NCI-H446 treated with DMSO at 0.1 percent for 48 hours (cell line): ENCODE results near the gene SHLD2.
"Not testable (repeated sequence)": the region's sequence is repeated elsewhere in the genome, so short reads cannot be mapped to it uniquely, and the experiment has no call there.

ENCODE experiments used
- DNase-seq: peaks from one replicate; lab custom pipeline; 2025; lab: John Stamatoyannopoulos, UW

The SHLD2 gene

GRCh38 chr10:87085537-87085936 lies 9.5 kb upstream of the SHLD2 start:
- DNase-seq, result no peak

GRCh38 chr10:87089746-87090145 lies 5.3 kb upstream of the SHLD2 start:
- no peak for DNase-seq

GRCh38 chr10:87090779-87091178 lies 4.2 kb upstream of the SHLD2 start:
- no peak for DNase-seq

GRCh38 chr10:87092376-87092860 lies 2.6 kb upstream of the SHLD2 start:
- DNase-seq, result no peak

GRCh38 chr10:87092861-87093631 lies 2.0 kb upstream of the SHLD2 start:
- no peak for DNase-seq

GRCh38 chr10:87093632-87094372 lies 1.2 kb upstream of the SHLD2 start:
- no peak for DNase-seq

GRCh38 chr10:87095236-87095945 lies 385 bp downstream of the SHLD2 start:
- DNase-seq, result peak; percentile 27

- no peak for DNase-seq
Measured at GRCh38 chr10:87101996-87102395, 7.0 kb downstream of the SHLD2 start.

GRCh38 chr10:87104727-87105126 lies 9.7 kb downstream of the SHLD2 start:
- not testable (repeated sequence) for DNase-seq

GRCh38 chr10:87105446-87106124 lies 10.6 kb downstream of the SHLD2 start:
- DNase-seq, result no peak

GRCh38 chr10:87118122-87118521 lies 23.1 kb downstream of the SHLD2 start:
- not testable (repeated sequence) for DNase-seq

- not testable (repeated sequence) for DNase-seq
Measured at GRCh38 chr10:87119029-87119428, 24.0 kb downstream of the SHLD2 start.

GRCh38 chr10:87123351-87123750 lies 28.3 kb downstream of the SHLD2 start:
- not testable (repeated sequence) for DNase-seq

- DNase-seq, result not testable (repeated sequence)
Measured at GRCh38 chr10:87127048-87127447, 32.0 kb downstream of the SHLD2 start.

- not testable (repeated sequence) for DNase-seq
Measured at GRCh38 chr10:87127607-87128156, 32.7 kb downstream of the SHLD2 start.

GRCh38 chr10:87132176-87132575 lies 37.2 kb downstream of the SHLD2 start:
- not testable (repeated sequence) for DNase-seq

- DNase-seq, result not testable (repeated sequence)
Measured at GRCh38 chr10:87133936-87134335, 38.9 kb downstream of the SHLD2 start.

- DNase-seq, result not testable (repeated sequence)
Measured at GRCh38 chr10:87134440-87134839, 39.4 kb downstream of the SHLD2 start.

- not testable (repeated sequence) for DNase-seq
Measured at GRCh38 chr10:87137478-87137877, 42.5 kb downstream of the SHLD2 start.

GRCh38 chr10:87142230-87143108 lies 47.5 kb downstream of the SHLD2 start:
- DNase-seq, result not testable (repeated sequence)

- not testable (repeated sequence) for DNase-seq
Measured at GRCh38 chr10:87143109-87143418, 48.1 kb downstream of the SHLD2 start.
